DOHH2 (cell line): ENCODE data around the gene RNF133.

Source experiments
- EZH2phosphoT487 ChIP-seq: fragments of 200-600 bp; sonication (generic); IDR thresholded peaks from 2 replicates; pipeline ENCODE4 v1.6.1; 2017; ENCODE audit warnings: borderline replicate concordance, mild to moderate bottlenecking, antibody characterized with exemption, low read length, moderate library complexity, mixed read lengths
- TF ChIP-seq, protein P1 (sequence below): fragments of 200-600 bp; sonication (generic); IDR thresholded peaks from one replicate; pipeline ENCODE4 v1.5.1; 2014; ENCODE audit warnings: antibody characterized with exemption, mild to moderate bottlenecking, low read depth, low read length; ENCODE audit not compliant: poor library complexity, severe bottlenecking

DNA sequence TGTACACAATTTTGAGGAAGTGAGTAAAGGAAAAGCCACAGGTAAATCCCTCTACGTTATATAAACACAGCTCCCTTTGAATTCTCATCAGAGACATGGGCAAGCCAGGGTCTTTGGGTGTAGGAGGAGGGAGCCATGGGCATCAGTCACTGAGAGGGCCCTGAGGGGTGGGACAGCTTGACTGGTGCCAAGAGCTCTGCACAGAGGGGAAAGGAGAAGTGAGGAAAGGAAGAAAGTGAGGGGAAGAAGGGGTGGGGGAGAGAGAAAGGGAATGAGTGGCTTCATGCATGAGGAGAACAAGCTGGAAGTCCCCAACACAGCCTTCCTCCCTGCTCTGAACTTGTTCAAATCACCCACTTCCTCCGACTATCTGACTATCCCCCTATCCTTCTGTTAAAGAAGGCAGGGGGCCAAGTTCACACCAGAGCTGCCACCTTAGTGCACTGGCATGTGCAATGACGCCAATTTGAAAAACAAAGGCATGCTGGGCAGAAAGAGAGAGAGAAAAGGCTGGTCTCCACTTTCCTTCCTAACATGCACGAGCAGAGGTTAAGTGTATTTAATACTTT lies 20.2 kb upstream of the RNF133 start:
- TF ChIP-seq, protein P1, sequence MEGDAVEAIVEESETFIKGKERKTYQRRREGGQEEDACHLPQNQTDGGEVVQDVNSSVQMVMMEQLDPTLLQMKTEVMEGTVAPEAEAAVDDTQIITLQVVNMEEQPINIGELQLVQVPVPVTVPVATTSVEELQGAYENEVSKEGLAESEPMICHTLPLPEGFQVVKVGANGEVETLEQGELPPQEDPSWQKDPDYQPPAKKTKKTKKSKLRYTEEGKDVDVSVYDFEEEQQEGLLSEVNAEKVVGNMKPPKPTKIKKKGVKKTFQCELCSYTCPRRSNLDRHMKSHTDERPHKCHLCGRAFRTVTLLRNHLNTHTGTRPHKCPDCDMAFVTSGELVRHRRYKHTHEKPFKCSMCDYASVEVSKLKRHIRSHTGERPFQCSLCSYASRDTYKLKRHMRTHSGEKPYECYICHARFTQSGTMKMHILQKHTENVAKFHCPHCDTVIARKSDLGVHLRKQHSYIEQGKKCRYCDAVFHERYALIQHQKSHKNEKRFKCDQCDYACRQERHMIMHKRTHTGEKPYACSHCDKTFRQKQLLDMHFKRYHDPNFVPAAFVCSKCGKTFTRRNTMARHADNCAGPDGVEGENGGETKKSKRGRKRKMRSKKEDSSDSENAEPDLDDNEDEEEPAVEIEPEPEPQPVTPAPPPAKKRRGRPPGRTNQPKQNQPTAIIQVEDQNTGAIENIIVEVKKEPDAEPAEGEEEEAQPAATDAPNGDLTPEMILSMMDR = no peak
- no peak for TF ChIP-seq EZH2phosphoT487
